ENCODE measurements around the gene C19orf47.

- TF ChIP-seq CTCF (IDR thresholded peaks at IDR 0.05) (no peak), POLR2A (IDR thresholded peaks at IDR 0.05) (no peak), POLR2AphosphoS5 (IDR thresholded peaks at IDR 0.05; ENCODE audit: insufficient read depth in 1 of 2, low read depth in 1 of 2) (no peak)
Measured at GRCh38 chr19:40321076-40321475, 27.1 kb downstream of the C19orf47 start.

Measured in vagina (tissue), 2 donors.